RWPE2 (cell line): ENCODE data around the gene HMCN2.

Experiments used
- ATAC-seq: fragments of 200-7000 bp; cut with Tn5 transposase; 3 replicates; pipeline ENCODE4 v1.9.1; 2021; ENCODE audit warnings: low read depth
- DNase-seq: peaks from one replicate; pipeline ENCODE4 v3.0.0-alpha.2; 2020; ENCODE audit warnings: low spot score
- H3K27ac ChIP-seq: fragments of 450-650 bp; 2 replicates; pipeline ENCODE4 v1.5.1; 2017; ENCODE audit warnings: mild to moderate bottlenecking; ENCODE audit not compliant: poor library complexity, severe bottlenecking
- H3K27me3 ChIP-seq: fragments of 250-450 bp; sonication (Bioruptor Pico); 2 replicates; pipeline ENCODE4 v1.5.1; 2021; ENCODE audit warnings: mild to moderate bottlenecking, moderate library complexity; ENCODE audit not compliant: insufficient read depth, poor library complexity, severe bottlenecking
- H3K36me3 ChIP-seq: fragments of 250-450 bp; sonication (Bioruptor Pico); 2 replicates; pipeline ENCODE4 v1.5.1; 2020; ENCODE audit warnings: low read depth, mild to moderate bottlenecking, moderate library complexity
- H3K4me1 ChIP-seq: fragments of 250-450 bp; sonication (Bioruptor Pico); 2 replicates; pipeline ENCODE4 v1.5.1; 2021; ENCODE audit warnings: mild to moderate bottlenecking, moderate library complexity; ENCODE audit not compliant: insufficient read depth, poor library complexity, severe bottlenecking
- H3K4me3 ChIP-seq: fragments of 250-450 bp; sonication (Bioruptor Pico); 2 replicates; pipeline ENCODE4 v1.5.1; 2021; ENCODE audit warnings: mild to moderate bottlenecking, moderate library complexity; ENCODE audit not compliant: severe bottlenecking
- H3K9me3 ChIP-seq: fragments of 250-450 bp; sonication (Bioruptor Pico); 2 replicates; pipeline ENCODE4 v1.5.1; 2021; ENCODE audit warnings: mild to moderate bottlenecking, moderate library complexity; ENCODE audit not compliant: severe bottlenecking
- TF ChIP-seq, protein P1 (sequence below): fragments of 450-650 bp; IDR thresholded peaks from one replicate; pipeline ENCODE4 v1.5.1; 2017; ENCODE audit warnings: mild to moderate bottlenecking, moderate library complexity; ENCODE audit not compliant: poor library complexity, severe bottlenecking

The HMCN2 gene

DNA sequence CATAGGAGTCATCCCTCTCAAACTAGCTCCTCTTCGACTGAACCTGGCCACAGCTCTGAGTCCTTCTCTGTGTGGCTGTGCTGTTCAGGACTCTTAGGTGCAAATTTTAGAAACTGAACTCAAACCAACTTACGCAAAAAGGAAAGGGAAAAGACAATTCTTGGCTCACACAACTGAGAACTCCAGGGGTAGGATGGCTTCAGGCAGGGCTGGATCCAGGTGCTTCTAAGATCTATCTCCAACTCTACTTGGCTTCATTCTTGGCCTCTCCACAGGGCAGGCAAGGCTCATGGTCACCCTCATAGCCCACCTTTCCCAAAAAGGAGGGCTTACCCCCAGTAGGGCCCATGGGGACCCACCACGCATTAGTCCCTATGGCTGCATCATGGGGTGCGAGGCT lies 187.3 kb downstream of the HMCN2 start:
- no peak for ATAC-seq
- Histone ChIP-seq H3K36me3 (no peaks in the 10 kb centered on the region), H3K27ac (no peak overlapping the region)

DNA sequence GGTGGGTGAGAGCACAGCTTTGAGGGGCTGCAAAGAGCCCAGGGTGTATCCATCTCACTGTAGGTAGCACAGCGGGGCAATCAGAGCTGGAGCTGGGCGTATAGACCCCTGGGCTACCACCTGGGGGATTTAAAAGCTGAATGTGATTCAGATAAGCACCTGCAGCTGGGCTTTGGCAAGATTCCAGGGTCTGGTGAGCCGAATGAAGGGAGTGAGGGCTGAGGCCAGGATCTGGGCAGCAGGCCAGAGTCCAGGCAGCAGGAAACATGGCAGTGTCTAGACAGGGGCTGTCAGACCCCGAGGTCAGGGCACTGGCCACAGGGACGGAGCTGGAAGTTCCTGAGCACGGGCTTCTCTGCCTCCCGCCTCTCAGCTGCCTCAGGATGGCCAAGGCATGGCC lies 187.9 kb downstream of the HMCN2 start:
- Histone ChIP-seq H3K4me3 (no peak overlapping the region), H3K27ac (no peak overlapping the region), H3K36me3 (no peaks in the 10 kb centered on the region), H3K27me3 (no peaks in the 10 kb centered on the region), H3K4me1 (peaks cover 10% of the 10 kb centered on the region), H3K9me3 (no peaks in the 10 kb centered on the region)
- DNase-seq (no peak), ATAC-seq (peak; percentile 22; the same call in 1 of the 3 replicates)
- TF ChIP-seq, protein P1, sequence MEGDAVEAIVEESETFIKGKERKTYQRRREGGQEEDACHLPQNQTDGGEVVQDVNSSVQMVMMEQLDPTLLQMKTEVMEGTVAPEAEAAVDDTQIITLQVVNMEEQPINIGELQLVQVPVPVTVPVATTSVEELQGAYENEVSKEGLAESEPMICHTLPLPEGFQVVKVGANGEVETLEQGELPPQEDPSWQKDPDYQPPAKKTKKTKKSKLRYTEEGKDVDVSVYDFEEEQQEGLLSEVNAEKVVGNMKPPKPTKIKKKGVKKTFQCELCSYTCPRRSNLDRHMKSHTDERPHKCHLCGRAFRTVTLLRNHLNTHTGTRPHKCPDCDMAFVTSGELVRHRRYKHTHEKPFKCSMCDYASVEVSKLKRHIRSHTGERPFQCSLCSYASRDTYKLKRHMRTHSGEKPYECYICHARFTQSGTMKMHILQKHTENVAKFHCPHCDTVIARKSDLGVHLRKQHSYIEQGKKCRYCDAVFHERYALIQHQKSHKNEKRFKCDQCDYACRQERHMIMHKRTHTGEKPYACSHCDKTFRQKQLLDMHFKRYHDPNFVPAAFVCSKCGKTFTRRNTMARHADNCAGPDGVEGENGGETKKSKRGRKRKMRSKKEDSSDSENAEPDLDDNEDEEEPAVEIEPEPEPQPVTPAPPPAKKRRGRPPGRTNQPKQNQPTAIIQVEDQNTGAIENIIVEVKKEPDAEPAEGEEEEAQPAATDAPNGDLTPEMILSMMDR, result no peak

More for the DNA sequence above, 187.3 kb downstream of the HMCN2 start:
- TF ChIP-seq, protein P1, result no peak
- no peak for DNase-seq
- no peak overlapping the region for H3K4me3 ChIP-seq
- H3K9me3 ChIP-seq, result no peaks in the 10 kb centered on the region
- H3K27me3 ChIP-seq, result no peaks in the 10 kb centered on the region
- peaks cover 12% of the 10 kb centered on the region for H3K4me1 ChIP-seq

DNA sequence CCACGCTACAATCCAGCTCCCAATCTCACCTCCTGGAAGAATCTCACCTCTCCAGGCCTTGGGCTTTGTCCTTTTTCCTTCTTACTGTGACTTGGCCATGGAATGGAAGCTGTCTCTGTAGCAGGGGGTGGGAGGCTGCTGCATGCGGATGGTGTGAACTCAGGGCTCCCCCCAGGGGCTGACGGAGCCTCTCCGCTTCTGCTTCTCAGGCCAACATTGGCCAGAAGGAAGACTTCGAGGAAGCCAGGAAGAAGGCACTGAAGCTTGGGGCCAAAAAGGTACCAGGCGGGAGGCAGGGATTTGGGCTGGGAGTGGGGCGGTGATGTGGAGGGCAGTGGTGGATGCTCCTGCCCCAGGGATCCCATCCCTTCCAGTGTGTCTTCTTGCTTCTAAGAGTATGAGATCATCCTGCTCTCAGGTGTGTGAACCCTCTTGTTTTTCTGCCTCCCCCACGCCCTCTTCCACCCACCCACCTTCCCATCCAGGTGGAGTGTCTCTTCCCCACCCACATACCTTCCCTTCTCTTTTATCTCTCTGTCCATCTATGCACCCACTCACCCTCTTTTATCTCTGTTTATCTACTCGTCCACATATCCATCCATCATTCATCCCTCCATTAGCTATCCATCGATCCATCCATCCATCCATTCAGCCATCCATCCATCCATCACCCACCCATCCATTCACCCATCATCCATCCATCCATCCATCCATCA lies 188.7 kb downstream of the HMCN2 start:
- H3K27ac ChIP-seq, result no peak overlapping the region

DNA sequence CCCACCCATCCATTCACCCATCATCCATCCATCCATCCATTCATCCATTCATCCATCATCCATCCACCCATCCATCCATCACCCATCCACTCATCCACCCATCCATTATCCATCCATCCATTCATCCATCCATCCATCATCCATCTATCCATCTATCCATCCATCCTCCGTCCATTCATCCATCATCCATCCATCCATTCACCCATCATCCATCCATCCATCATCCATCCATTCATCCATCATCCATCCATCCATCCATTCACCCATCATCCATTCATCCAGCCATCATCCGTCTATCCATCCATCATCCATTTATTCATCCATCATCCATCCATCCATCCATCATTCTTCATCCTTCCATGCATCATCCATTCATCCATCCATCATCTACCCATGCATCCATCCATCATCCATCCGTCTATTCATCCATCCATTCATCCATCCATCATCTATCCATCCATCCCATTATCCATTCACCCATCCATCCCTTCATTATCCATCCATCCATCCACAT lies 189.3 kb downstream of the HMCN2 start:
- DNase-seq (no peak), ATAC-seq (no peak)
- Histone ChIP-seq H3K36me3 (no peaks in the 10 kb centered on the region), H3K4me1 (peaks cover 10% of the 10 kb centered on the region), H3K27me3 (no peaks in the 10 kb centered on the region), H3K27ac (no peak overlapping the region), H3K9me3 (no peaks in the 10 kb centered on the region), H3K4me3 (no peak overlapping the region)
- TF ChIP-seq, protein P1, result no peak

More for the DNA sequence above, 188.7 kb downstream of the HMCN2 start:
- no peaks in the 10 kb centered on the region for H3K9me3 ChIP-seq
- TF ChIP-seq, protein P1, result no peak
- H3K4me3 ChIP-seq, result no peak overlapping the region
- no peaks in the 10 kb centered on the region for H3K27me3 ChIP-seq
- DNase-seq (no peak), ATAC-seq (no peak)
- peaks cover 10% of the 10 kb centered on the region for H3K4me1 ChIP-seq
- no peaks in the 10 kb centered on the region for H3K36me3 ChIP-seq

DNA sequence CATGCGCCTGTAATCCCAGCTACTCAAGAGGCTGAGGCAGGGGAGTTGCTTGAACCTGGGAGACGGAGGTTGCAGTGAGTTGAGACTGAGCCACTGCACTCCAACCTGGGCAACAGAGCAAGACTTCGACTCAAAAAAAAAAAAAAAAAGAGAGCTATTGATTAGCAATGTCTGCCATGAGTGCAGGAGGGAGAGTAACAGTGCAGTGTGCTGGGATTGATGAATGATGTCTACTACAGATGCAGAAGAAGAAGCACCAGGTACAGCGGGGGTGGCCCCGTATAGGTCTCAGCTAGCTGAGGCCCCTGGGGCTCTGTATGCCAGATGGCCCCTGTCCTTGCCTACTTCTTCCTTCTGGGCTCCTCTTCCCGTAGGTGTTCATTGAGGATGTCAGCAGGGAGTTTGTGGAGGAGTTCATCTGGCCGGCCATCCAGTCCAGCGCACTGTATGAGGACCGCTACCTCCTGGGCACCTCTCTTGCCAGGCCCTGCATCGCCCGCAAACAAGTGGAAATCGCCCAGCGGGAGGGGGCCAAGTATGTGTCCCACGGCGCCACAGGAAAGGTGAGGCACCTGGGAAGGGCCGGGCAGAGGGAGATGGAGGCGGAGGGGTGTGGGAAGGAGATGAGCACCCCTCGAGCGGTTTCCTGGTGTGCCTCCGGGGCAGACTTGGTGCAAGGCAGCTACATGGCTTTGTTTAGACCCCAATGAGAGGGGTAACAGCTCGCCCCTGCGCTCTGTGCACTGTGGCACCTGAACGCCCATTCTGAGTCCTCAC lies 192.7 kb downstream of the HMCN2 start:
- no peaks in the 10 kb centered on the region for H3K36me3 ChIP-seq
- no peaks in the 10 kb centered on the region for H3K4me1 ChIP-seq
- no peak for DNase-seq
- no peaks in the 10 kb centered on the region for H3K27me3 ChIP-seq
- no peaks in the 10 kb centered on the region for H3K9me3 ChIP-seq
- H3K4me3 ChIP-seq, result no peak overlapping the region
- no peak for ATAC-seq
- no peak overlapping the region for H3K27ac ChIP-seq
- TF ChIP-seq, protein P1, result no peak
